K562 (cell line): ENCODE results near the gene ZNF701. TPM values are rescaled to one million over a fixed set of nuclear protein-coding genes. Genes with fewer than 3 reads are reported as not detected.

Experiments
- DLX4 ChIP-seq: fragments of 250-450 bp; sonication (Bioruptor Pico); IDR thresholded peaks from 2 replicates; pipeline ENCODE4 v1.6.1; 2021; ENCODE audit warnings: mild to moderate bottlenecking
- GATAD2B ChIP-seq: fragments of 450-650 bp; IDR thresholded peaks from 2 replicates; pipeline ENCODE4 v1.6.1; 2017; ENCODE audit warnings: mild to moderate bottlenecking, borderline replicate concordance
- HNRNPK ChIP-seq: fragments of 200-400 bp; formaldehyde crosslinking; IDR thresholded peaks from one replicate; pipeline ENCODE4 v1.6.1; 2018; ENCODE audit warnings: mild to moderate bottlenecking, low read depth, low read length; ENCODE audit not compliant: poor library complexity, severe bottlenecking
- NFRKB ChIP-seq: fragments of 450-650 bp; IDR thresholded peaks from 2 replicates; pipeline ENCODE4 v1.6.1; 2016; ENCODE audit warnings: low read depth
- NR2C1 ChIP-seq, 2 experiments: fragments of 450-650 bp; IDR thresholded peaks; 2 replicates each; pipeline ENCODE4 v1.6.1; 2017; ENCODE audit warnings: mild to moderate bottlenecking in 2 of 2, antibody characterized with exemption in 1 of 2, inconsistent platforms in 1 of 2, missing compliant biosample characterization in 1 of 2, missing genetic modification characterization in 1 of 2
- PTRF ChIP-seq: fragments of 450-650 bp; IDR thresholded peaks from 2 replicates; pipeline ENCODE4 v1.6.1; 2016; ENCODE audit warnings: mild to moderate bottlenecking, missing genetic modification characterization, missing compliant biosample characterization
- RBBP5 ChIP-seq: fragments of 200-600 bp; sonication (generic); IDR thresholded peaks from 2 replicates; pipeline ENCODE4 v1.6.1; 2012; ENCODE audit warnings: borderline replicate concordance, mild to moderate bottlenecking, low read length, control low read depth, inconsistent platforms; ENCODE audit not compliant: insufficient read depth, poor library complexity, severe bottlenecking
- TEAD2 ChIP-seq: fragments of 450-650 bp; IDR thresholded peaks from 2 replicates; pipeline ENCODE4 v1.6.1; 2016; ENCODE audit warnings: missing genetic modification characterization, control low read depth, missing compliant biosample characterization
- ZNF668 ChIP-seq: fragments of 250-450 bp; sonication (Bioruptor Pico); IDR thresholded peaks from 2 replicates; pipeline ENCODE4 v1.8.0; 2022; ENCODE audit warnings: mild to moderate bottlenecking, inconsistent platforms
- polyA plus RNA-seq, 8 experiments: library from polyadenylated mRNA; depleted of rRNA in 4 of 8; stranded (reverse) in 5 of 8; unstranded in 3 of 8; fragments of >200 nt; fragmentation: Nextera tagmentation in 2 of 8; fragmentation: Illumina TruSeq in 1 of 8; extraction: Ambion mirVana in 2 of 8; extraction: Trizol in 1 of 8; gene quantifications; 2 replicates each; pipeline versions ENCODE4 v1.2.1 to v1.2.3, GENCODE V29; 2011 to 2014; ENCODE audit warnings: inconsistent platforms in 1 of 8, missing spikeins in 1 of 8
- total RNA-seq, 7 experiments: library from RNA; depleted of rRNA in 6 of 7; stranded (reverse); fragments of >200 nt in 6 of 7; fragmentation: Illumina TruSeq in 2 of 7; extraction: Trizol in 2 of 7; gene quantifications; 2 replicates each; pipeline versions ENCODE4 v1.2.1 to v1.2.3, GENCODE V29; 2011 to 2021; ENCODE audit warnings: low replicate concordance in 1 of 7
- TF ChIP-seq, protein P1 (sequence below), 2 experiments: fragments of 450-650 bp; IDR thresholded peaks; 2 replicates each; pipeline ENCODE4 v1.6.1; 2016; ENCODE audit warnings: mild to moderate bottlenecking in 2 of 2, borderline replicate concordance in 1 of 2, low read depth in 1 of 2, moderate library complexity in 1 of 2
- TF ChIP-seq, protein P2 (sequence below): fragments of 450-650 bp; IDR thresholded peaks from 2 replicates; pipeline ENCODE4 v1.6.1; 2016; ENCODE audit warnings: antibody characterized with exemption

The ZNF701 gene
- total and polyA plus RNA-seq, 9 of the 15 experiments (the other 6 are each of a cell fraction or from before 2014, with no cell fraction given): 5.3 to 15.9 (median 10.1) TPM

DNA sequence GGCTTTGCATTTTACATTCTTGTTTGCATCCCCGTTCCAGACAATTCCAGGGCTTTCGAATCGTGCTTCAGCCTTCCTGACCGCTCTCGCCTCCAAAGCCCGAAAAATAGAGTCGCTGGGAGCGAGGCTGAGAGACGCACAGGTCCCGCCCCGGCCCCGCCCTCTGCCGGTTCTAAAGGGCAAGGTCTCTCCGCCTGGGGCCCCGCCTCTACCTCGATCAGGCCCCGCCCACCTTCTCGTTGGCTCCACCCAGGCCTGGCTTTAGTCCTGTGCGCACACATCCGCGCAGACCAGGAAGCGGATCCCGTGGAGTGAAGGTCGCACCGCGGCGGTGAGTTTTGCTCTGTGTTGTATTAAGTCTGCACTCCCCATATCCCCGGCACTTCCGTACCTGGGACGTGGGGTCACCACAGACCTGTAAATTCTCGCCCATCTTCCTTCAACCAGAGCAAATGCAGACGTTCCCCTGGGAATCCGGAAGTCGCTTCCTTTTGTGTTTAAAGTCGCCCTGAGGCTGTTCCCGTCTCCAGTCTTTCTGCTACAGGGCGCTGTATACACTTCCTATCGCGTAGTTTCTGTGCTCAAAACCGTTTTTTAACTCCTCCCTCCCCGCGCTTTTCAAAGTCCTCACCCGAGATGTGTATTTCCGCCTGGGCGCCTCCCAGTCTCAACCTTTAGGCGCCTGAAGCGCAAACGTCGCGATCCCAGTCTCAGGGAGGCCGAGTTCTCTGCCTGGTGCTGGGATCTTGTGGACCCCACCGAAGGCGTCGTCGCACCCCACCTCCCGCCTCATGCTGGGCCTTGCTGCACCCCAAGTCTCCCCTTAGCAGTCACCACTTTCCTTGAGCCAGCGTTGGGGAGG is at the start of gene ZNF701 (continued):
- TF ChIP-seq NFRKB (0 out of 2 replicates have a peak, but pooled peaks have one; percentile 53), GATAD2B (no peak), RBBP5 (no peak), ZNF668 (no peak), TEAD2 (tag) (no peak), HNRNPK (no peak), DLX4 (CRISPR knock-in tag) (no peak), NR2C1 (IDR thresholded peaks at IDR 0.05) (no peak), NR2C1 (tag; IDR thresholded peaks at IDR 0.05) (no peak), PTRF (no peak)
- TF ChIP-seq, protein P1, sequence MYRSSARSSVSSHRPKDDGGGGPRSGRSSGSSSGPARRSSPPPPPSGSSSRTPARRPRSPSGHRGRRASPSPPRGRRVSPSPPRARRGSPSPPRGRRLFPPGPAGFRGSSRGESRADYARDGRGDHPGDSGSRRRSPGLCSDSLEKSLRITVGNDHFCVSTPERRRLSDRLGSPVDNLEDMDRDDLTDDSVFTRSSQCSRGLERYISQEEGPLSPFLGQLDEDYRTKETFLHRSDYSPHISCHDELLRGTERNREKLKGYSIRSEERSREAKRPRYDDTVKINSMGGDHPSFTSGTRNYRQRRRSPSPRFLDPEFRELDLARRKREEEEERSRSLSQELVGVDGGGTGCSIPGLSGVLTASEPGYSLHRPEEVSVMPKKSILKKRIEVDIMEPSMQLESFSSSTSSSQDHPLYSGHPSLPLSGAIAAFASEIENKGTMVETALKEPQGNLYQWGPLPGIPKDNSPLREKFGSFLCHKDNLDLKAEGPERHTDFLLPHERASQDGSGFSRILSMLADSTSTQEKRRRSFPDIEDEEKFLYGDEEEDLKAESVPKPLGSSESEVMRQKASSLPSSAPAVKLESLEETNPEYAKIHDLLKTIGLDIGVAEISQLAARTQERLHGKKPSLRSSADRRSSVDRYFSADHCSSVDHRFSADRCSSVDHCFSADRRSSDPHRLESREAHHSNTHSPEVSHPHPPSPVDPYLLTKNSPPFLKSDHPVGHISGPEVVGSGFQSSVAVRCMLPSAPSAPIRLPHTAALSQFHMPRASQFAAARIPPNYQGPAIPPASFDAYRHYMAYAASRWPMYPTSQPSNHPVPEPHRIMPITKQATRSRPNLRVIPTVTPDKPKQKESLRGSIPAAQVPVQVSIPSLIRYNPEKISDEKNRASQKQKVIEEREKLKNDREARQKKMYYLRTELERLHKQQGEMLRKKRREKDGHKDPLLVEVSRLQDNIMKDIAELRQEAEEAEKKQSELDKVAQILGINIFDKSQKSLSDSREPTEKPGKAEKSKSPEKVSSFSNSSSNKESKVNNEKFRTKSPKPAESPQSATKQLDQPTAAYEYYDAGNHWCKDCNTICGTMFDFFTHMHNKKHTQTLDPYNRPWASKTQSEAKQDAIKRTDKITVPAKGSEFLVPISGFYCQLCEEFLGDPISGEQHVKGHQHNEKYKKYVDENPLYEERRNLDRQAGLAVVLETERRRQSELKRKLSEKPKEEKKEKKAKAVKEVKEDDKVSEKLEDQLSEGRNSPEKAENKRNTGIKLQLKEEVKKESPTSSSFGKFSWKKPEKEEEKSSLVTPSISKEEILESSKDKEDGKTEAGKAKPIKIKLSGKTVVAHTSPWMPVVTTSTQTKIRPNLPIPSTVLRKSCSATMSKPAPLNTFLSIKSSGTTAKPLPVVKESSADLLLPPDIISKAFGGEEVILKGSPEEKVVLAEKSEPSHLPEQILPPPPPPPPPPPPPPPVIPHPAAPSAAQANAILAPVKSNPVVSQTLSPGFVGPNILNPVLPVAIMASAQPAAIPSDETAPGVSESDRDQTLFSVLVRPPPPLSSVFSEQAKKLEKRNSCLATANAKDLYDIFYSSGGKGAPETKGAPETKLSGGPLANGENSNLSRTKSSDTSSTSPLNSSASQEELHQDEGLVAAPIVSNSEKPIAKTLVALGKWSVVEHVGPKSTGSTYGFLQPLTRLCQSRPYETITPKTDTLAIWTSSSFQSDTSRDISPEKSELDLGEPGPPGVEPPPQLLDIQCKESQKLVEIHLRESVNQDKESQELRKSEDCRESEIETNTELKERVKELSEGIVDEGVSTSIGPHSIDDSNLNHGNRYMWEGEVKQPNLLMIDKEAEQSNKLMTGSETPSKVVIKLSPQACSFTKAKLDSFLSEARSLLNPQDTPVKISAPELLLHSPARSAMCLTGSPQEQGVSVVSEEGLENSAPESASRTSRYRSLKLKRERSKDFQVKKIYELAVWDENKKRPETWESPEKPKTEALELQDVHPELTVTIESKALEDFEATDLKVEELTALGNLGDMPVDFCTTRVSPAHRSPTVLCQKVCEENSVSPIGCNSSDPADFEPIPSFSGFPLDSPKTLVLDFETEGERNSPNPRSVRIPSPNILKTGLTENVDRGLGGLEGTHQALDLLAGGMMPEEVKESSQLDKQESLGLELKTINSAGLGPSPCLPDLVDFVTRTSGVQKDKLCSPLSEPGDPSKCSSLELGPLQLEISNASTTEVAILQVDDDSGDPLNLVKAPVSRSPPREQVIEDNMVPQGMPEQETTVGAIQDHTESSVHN (IDR thresholded peaks at IDR 0.05; ENCODE audit: borderline replicate concordance in 1 of 2, low read depth in 1 of 2): no peak
- TF ChIP-seq, protein P2, sequence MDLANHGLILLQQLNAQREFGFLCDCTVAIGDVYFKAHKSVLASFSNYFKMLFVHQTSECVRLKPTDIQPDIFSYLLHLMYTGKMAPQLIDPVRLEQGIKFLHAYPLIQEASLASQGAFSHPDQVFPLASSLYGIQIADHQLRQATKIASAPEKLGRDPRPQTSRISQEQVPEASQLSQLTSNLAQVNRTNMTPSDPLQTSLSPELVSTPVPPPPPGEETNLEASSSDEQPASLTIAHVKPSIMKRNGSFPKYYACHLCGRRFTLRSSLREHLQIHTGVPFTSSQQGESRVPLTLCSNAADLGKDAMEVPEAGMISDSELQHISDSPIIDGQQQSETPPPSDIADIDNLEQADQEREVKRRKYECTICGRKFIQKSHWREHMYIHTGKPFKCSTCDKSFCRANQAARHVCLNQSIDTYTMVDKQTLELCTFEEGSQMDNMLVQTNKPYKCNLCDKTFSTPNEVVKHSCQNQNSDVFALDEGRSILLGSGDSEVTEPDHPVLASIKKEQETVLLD: peak; percentile 90
